ENCODE results near the gene FOXI1. TPM values are rescaled to one million over a fixed set of nuclear protein-coding genes. Genes with fewer than 3 reads are reported as not detected.

The FOXI1 gene
- total and polyA plus RNA-seq, 2 of the 13 experiments (the other 11 are each of a cell fraction or from before 2014, with no cell fraction given): not detected

DNA sequence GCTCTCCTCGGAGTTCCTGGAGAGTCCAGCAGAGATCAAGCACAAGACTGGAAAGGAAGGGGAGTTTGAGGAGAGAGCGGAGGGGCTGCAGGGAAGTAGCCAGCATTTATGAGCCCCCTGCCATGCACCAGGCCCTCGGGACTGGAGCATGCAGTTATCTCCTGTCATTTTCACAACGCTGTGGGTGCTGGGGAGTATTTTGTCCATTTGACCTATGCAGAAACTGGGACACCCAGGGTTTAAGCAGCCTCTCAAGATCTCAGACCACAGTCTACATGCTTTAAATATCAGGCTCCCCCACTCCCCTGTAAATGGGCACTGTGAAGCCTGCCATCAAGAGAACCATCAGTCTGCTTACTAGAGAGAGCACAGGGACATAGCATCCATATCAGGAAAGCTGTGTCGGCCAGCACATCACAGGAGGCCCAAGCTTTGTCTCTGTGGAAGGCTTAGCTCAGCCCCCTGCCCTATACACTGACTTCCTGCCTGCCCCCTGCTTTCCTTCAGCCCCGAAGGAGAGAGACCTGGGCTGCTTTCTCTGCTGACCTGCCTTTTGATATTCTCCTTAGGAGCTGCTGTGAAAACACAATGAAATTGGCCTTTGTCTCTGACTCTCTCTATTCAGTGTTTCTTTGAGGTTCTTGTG lies 7.3 kb downstream of the FOXI1 start:
- no peaks in the 10 kb centered on the region for H3K4me1 ChIP-seq (ENCODE audit: insufficient read depth, low read length)
- no peaks in the 10 kb centered on the region for H3K36me3 ChIP-seq (replicated peaks in 1 of 2; ENCODE audit: control insufficient read depth in 1 of 2, insufficient read depth in 2 of 2, low read length in 2 of 2)
- ATAC-seq (no peak), FAIRE-seq (no peak), DNase-seq (ENCODE audit: low spot score) (no peak)
- H3K4me2 ChIP-seq (ENCODE audit: low read depth, low read length): no peak overlapping the region
- CTCF ChIA-PET (ENCODE audit: low intra/inter-chr PET ratio, low total read pairs): no interaction called here
- H4K20me1 ChIP-seq (ENCODE audit: insufficient read depth, low read length): no peaks in the 10 kb centered on the region
- in situ Hi-C loops (cut with HindIII; ENCODE audit: extremely low pct_ligation_motif_present, low pct_unique_long_range_greater_than_20kb) (no loop called here), intact Hi-C loops (cut with micrococcal nuclease; ENCODE audit: unreplicated experiment) (no loop called here)
- no peak overlapping the region for H2AFZ ChIP-seq (ENCODE audit: low read length)
- no TSS peak for BruUV-seq (replicated peaks)
- POLR2A ChIA-PET: no interaction called here
- H3K9me3 ChIP-seq (ENCODE audit: low read length): no peaks in the 10 kb centered on the region
- no peaks in the 10 kb centered on the region; a peak in 1 of 5 replicates for H3K27me3 ChIP-seq (ENCODE audit: control insufficient read depth in 1 of 2, insufficient read depth in 2 of 2, low read length in 2 of 2)
- no peaks in the 10 kb centered on the region for H3K79me2 ChIP-seq (ENCODE audit: insufficient read depth, low read length)
- no peak overlapping the region for H3K9ac ChIP-seq (ENCODE audit: insufficient read depth, low read depth, low read length)
- 20% methylated on average over 6 of the region's 6 CpGs for WGBS (ENCODE audit: low lambda C conversion rate)
- H3K4me3 ChIP-seq (replicated peaks in 1 of 3; ENCODE audit: insufficient read depth in 1 of 3, low read depth in 2 of 3, low read length in 3 of 3): no peak overlapping the region
- no peak overlapping the region for H3K27ac ChIP-seq (ENCODE audit: extremely low read length, insufficient read depth, low read length)
- TF ChIP-seq ZBTB8A (CRISPR knock-in tag; IDR thresholded peaks at IDR 0.05; ENCODE audit: borderline replicate concordance, low read depth): no peak
- TF ChIP-seq ZNF546 (CRISPR knock-in tag; conservative IDR thresholded peaks at IDR 0.05): no peak
- no peak for TF ChIP-seq FIP1L1 (IDR thresholded peaks at IDR 0.05; ENCODE audit: borderline replicate concordance, insufficient read depth, low read depth, low read length)
- no peak for TF ChIP-seq NCOR1 (IDR thresholded peaks at IDR 0.05; ENCODE audit: borderline replicate concordance, low read length)
- TF ChIP-seq, protein P1, sequence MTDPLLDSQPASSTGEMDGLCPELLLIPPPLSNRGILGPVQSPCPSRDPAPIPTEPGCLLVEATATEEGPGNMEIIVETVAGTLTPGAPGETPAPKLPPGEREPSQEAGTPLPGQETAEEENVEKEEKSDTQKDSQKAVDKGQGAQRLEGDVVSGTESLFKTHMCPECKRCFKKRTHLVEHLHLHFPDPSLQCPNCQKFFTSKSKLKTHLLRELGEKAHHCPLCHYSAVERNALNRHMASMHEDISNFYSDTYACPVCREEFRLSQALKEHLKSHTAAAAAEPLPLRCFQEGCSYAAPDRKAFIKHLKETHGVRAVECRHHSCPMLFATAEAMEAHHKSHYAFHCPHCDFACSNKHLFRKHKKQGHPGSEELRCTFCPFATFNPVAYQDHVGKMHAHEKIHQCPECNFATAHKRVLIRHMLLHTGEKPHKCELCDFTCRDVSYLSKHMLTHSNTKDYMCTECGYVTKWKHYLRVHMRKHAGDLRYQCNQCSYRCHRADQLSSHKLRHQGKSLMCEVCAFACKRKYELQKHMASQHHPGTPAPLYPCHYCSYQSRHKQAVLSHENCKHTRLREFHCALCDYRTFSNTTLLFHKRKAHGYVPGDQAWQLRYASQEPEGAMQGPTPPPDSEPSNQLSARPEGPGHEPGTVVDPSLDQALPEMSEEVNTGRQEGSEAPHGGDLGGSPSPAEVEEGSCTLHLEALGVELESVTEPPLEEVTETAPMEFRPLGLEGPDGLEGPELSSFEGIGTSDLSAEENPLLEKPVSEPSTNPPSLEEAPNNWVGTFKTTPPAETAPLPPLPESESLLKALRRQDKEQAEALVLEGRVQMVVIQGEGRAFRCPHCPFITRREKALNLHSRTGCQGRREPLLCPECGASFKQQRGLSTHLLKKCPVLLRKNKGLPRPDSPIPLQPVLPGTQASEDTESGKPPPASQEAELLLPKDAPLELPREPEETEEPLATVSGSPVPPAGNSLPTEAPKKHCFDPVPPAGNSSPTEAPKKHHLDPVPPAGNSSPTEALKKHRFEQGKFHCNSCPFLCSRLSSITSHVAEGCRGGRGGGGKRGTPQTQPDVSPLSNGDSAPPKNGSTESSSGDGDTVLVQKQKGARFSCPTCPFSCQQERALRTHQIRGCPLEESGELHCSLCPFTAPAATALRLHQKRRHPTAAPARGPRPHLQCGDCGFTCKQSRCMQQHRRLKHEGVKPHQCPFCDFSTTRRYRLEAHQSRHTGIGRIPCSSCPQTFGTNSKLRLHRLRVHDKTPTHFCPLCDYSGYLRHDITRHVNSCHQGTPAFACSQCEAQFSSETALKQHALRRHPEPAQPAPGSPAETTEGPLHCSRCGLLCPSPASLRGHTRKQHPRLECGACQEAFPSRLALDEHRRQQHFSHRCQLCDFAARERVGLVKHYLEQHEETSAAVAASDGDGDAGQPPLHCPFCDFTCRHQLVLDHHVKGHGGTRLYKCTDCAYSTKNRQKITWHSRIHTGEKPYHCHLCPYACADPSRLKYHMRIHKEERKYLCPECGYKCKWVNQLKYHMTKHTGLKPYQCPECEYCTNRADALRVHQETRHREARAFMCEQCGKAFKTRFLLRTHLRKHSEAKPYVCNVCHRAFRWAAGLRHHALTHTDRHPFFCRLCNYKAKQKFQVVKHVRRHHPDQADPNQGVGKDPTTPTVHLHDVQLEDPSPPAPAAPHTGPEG (CRISPR knock-in tag; IDR thresholded peaks at IDR 0.05): no peak
- TF ChIP-seq, protein P2, sequence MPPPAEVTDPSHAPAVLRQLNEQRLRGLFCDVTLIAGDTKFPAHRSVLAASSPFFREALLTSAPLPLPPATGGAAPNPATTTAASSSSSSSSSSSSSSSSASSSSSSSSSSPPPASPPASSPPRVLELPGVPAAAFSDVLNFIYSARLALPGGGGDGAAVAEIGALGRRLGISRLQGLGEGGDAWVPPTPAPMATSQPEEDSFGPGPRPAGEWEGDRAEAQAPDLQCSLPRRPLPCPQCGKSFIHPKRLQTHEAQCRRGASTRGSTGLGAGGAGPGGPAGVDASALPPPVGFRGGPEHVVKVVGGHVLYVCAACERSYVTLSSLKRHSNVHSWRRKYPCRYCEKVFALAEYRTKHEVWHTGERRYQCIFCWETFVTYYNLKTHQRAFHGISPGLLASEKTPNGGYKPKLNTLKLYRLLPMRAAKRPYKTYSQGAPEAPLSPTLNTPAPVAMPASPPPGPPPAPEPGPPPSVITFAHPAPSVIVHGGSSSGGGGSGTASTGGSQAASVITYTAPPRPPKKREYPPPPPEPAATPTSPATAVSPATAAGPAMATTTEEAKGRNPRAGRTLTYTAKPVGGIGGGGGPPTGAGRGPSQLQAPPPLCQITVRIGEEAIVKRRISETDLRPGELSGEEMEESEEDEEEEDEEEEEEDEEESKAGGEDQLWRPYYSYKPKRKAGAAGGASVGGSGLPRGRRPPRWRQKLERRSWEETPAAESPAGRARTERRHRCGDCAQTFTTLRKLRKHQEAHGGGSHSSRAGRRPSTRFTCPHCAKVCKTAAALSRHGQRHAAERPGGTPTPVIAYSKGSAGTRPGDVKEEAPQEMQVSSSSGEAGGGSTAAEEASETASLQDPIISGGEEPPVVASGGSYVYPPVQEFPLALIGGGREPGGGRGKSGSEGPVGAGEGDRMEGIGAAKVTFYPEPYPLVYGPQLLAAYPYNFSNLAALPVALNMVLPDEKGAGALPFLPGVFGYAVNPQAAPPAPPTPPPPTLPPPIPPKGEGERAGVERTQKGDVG (CRISPR knock-in tag; IDR thresholded peaks at IDR 0.05; ENCODE audit: borderline replicate concordance): no peak
- no peak for TF ChIP-seq SIN3B (IDR thresholded peaks at IDR 0.05; ENCODE audit: low read length)
- TF ChIP-seq SIX4 (CRISPR knock-in tag; IDR thresholded peaks at IDR 0.05): no peak
- TF ChIP-seq, protein P3, sequence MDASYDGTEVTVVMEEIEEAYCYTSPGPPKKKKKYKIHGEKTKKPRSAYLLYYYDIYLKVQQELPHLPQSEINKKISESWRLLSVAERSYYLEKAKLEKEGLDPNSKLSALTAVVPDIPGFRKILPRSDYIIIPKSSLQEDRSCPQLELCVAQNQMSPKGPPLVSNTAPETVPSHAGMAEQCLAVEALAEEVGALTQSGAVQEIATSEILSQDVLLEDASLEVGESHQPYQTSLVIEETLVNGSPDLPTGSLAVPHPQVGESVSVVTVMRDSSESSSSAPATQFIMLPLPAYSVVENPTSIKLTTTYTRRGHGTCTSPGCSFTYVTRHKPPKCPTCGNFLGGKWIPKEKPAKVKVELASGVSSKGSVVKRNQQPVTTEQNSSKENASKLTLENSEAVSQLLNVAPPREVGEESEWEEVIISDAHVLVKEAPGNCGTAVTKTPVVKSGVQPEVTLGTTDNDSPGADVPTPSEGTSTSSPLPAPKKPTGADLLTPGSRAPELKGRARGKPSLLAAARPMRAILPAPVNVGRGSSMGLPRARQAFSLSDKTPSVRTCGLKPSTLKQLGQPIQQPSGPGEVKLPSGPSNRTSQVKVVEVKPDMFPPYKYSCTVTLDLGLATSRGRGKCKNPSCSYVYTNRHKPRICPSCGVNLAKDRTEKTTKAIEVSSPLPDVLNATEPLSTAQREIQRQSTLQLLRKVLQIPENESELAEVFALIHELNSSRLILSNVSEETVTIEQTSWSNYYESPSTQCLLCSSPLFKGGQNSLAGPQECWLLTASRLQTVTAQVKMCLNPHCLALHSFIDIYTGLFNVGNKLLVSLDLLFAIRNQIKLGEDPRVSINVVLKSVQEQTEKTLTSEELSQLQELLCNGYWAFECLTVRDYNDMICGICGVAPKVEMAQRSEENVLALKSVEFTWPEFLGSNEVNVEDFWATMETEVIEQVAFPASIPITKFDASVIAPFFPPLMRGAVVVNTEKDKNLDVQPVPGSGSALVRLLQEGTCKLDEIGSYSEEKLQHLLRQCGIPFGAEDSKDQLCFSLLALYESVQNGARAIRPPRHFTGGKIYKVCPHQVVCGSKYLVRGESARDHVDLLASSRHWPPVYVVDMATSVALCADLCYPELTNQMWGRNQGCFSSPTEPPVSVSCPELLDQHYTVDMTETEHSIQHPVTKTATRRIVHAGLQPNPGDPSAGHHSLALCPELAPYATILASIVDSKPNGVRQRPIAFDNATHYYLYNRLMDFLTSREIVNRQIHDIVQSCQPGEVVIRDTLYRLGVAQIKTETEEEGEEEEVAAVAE (CRISPR knock-in tag; IDR thresholded peaks at IDR 0.05; ENCODE audit: borderline replicate concordance): no peak
- TF ChIP-seq KMT2B (CRISPR knock-in tag; IDR thresholded peaks at IDR 0.05): no peak
- no peak for TF ChIP-seq BHLHE40 (IDR thresholded peaks at IDR 0.05; ENCODE audit: low read length)

Data from HepG2 (cell line).